ENCODE data around the gene CACHD1.

Gene CACHD1

DNA sequence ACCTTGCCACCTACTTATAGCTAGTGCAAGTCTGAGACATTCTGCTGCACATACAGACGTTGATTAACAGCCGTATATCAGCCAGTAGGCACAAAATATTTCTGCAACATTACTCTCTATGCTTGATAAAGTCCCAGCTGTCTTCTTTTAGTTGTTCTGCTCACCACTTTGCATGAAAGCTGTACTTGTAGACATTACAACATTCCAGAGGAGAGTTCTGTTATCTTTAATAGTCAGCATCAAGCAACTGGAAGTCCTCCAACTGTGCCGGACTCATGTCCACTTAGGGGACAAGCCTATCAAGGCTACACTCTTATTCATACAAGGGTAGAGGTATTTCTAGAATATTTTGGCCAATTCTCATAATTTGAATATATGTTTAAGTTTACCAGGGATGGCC is 50.0 kb downstream of the CACHD1 start:
- Mint-ChIP-seq H3K4me1 (no peaks in the 10 kb centered on the region), H3K27ac (no peak overlapping the region), H3K4me3 (no peak overlapping the region), H3K27me3 (no peaks in the 10 kb centered on the region), H3K9me3 (no peaks in the 10 kb centered on the region)
- DNase-seq (no peak), ATAC-seq (no peak)

DNA sequence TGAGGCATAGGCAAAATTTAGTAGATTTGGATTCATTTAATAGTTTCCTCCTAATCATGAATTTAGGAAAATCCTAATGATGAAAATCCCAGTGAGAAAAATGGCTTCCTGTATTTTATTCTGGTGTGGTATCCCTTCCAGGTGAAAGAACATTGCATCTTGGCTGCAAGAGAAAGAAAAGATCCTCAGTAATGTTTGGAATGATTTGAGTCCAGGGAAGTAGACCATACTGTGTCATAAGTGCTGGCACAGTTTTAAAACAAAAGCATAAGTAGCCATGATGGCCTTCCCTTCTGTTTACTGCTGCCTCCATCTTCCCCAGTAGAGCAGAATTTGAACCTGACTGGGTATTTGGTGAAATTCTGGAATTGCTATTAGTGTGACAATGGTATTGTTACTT is 52.8 kb downstream of the CACHD1 start:
- DNase-seq, result no peak
- H3K27me3 Mint-ChIP-seq, result no peaks in the 10 kb centered on the region
- no peak for ATAC-seq
- H3K27ac Mint-ChIP-seq, result no peak overlapping the region
- H3K4me1 Mint-ChIP-seq, result peaks cover 19% of the 10 kb centered on the region
- H3K9me3 Mint-ChIP-seq, result no peaks in the 10 kb centered on the region
- no peak overlapping the region for H3K4me3 Mint-ChIP-seq

- Mint-ChIP-seq H3K4me1 (peaks cover 21% of the 10 kb centered on the region), H3K4me3 (no peak overlapping the region), H3K27me3 (no peaks in the 10 kb centered on the region), H3K27ac (no peak overlapping the region), H3K9me3 (no peaks in the 10 kb centered on the region)
- ATAC-seq (no peak), DNase-seq (no peak)
Observed at GRCh38 chr1:64523413-64524337, 53.7 kb downstream of the CACHD1 start.

- peaks cover 27% of the 10 kb centered on the region for H3K4me1 Mint-ChIP-seq
- H3K27me3 Mint-ChIP-seq, result no peaks in the 10 kb centered on the region
- DNase-seq (no peak), ATAC-seq (no peak)
- no peak overlapping the region for H3K27ac Mint-ChIP-seq
- no peaks in the 10 kb centered on the region for H3K9me3 Mint-ChIP-seq
- H3K4me3 Mint-ChIP-seq, result no peak overlapping the region
Observed at GRCh38 chr1:64524614-64525013, 54.7 kb downstream of the CACHD1 start.

DNA sequence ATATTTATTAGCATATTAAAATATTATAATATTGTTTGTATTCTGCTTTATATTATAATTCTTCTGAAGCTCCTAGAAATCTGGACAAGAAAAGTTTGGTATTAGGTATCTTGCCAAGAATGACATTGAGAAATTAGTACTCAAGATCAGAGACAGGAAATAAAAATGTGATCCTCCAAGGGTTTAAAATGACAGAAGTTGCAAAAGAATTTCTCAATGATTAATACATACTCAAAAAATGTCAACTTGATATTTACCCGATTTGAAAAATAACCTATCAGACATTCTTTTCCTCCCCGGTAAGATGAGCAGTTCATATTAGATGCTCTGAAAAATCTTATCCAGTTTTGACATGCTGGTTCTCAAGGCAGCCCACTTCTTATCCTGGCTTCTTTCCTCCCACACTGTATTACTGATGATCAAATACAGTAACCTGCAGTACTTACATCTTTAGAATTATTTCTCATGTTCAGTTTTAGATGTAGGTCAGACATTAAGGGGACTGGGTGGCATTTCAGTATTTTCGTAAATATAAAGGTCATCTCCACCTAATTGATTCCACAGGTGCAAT is 55.3 kb downstream of the CACHD1 start:
- H3K27me3 Mint-ChIP-seq, result no peaks in the 10 kb centered on the region
- H3K4me3 Mint-ChIP-seq, result no peak overlapping the region
- ATAC-seq (no peak), DNase-seq (no peak)
- no peak overlapping the region for H3K27ac Mint-ChIP-seq
- no peaks in the 10 kb centered on the region for H3K9me3 Mint-ChIP-seq
- H3K4me1 Mint-ChIP-seq, result peaks cover 27% of the 10 kb centered on the region

- peaks cover 27% of the 10 kb centered on the region for H3K4me1 Mint-ChIP-seq
- no peak for DNase-seq
- no peak for ATAC-seq
- H3K4me3 Mint-ChIP-seq, result no peak overlapping the region
- no peaks in the 10 kb centered on the region for H3K9me3 Mint-ChIP-seq
- H3K27ac Mint-ChIP-seq, result no peak overlapping the region
- H3K27me3 Mint-ChIP-seq, result no peaks in the 10 kb centered on the region
Observed at GRCh38 chr1:64526312-64526711, 56.4 kb downstream of the CACHD1 start.

DNA sequence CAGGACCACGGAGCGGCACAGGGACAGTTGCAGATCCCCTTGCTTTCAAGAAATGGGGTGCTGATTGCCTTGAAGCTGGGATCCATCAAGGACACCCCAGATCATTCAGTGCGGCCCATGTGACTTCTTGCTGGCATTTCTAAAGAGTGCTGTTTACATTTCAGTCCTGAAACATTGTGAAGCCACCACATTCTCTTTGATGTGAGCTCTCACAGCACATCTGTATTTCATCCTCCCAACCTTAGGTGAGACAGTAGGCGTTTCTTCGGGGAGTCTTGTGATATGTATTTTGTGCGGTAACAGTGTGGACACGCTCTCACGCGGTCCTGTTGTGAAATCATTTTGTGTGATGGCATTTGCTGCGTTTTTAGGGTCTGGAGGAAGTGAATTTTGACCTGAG is 57.2 kb downstream of the CACHD1 start:
- ATAC-seq, result peak; percentile 94
- no peaks in the 10 kb centered on the region for H3K9me3 Mint-ChIP-seq
- no peaks in the 10 kb centered on the region for H3K27me3 Mint-ChIP-seq
- H3K4me3 Mint-ChIP-seq, result peak overlapping the region; percentile 69 to 78
- no peak overlapping the region for H3K27ac Mint-ChIP-seq
- H3K4me1 Mint-ChIP-seq, result peaks cover 27% of the 10 kb centered on the region
- DNase-seq, result peak; percentile 15 to 30

- H3K27me3 Mint-ChIP-seq, result no peaks in the 10 kb centered on the region
- peaks cover 27% of the 10 kb centered on the region for H3K4me1 Mint-ChIP-seq
- no peak for ATAC-seq
- no peak overlapping the region for H3K27ac Mint-ChIP-seq
- H3K9me3 Mint-ChIP-seq, result no peaks in the 10 kb centered on the region
- no peak for DNase-seq
- H3K4me3 Mint-ChIP-seq, result peak overlapping the region in 1 of 2 donors; percentile 32
Observed at GRCh38 chr1:64527786-64528185, 57.9 kb downstream of the CACHD1 start.

DNA sequence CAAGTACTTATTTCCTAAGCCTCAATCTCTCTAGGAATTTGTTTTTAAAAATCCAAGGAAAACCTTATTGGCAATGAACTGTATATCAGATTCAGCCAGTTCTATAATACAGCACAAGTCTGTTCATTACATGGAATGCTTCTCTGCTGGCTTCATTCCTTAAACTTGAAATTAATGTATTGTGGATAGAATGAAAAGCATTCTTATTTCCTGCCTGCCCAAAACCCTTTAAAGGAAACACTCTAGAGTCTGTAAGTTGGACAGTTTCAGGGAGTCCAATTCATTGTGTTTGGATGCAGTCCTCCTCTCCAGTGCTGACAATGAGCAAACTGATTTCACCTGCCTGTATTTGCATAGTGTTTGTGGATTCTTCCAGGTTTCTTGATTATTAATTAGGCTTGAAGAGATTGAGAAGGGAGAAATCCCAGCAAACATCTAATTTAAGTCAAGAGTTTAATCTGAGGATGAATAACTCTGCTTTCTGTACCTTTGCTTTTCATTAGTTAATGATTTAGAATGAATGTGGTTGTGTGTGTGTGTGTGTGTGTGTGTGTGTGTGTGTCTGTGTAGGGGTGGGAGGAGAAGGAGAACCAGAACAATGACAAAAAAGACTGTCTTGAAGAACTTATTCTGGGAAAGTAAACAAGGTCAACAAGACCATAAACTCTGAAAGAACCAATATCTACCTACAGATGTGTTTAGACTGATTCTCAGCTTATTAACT is 61.2 kb downstream of the CACHD1 start:
- Mint-ChIP-seq H3K4me3 (no peak overlapping the region), H3K9me3 (peaks cover 0 to 5% of the 10 kb centered on the region in 2 donors), H3K27me3 (no peaks in the 10 kb centered on the region), H3K27ac (no peak overlapping the region), H3K4me1 (peaks cover 25% of the 10 kb centered on the region)
- DNase-seq, result no peak
- ATAC-seq, result no peak

- DNase-seq (no peak), ATAC-seq (no peak)
- Mint-ChIP-seq H3K4me1 (peaks cover 10% of the 10 kb centered on the region), H3K27ac (no peak overlapping the region), H3K27me3 (no peaks in the 10 kb centered on the region), H3K9me3 (peaks cover 0 to 5% of the 10 kb centered on the region in 2 donors), H3K4me3 (no peak overlapping the region)
Observed at GRCh38 chr1:64532646-64533045, 62.7 kb downstream of the CACHD1 start.

- H3K9me3 Mint-ChIP-seq, result peaks cover 0 to 5% of the 10 kb centered on the region in 2 donors
- H3K27ac Mint-ChIP-seq, result no peak overlapping the region
- H3K27me3 Mint-ChIP-seq, result no peaks in the 10 kb centered on the region
- H3K4me3 Mint-ChIP-seq, result no peak overlapping the region
- peaks cover 28% of the 10 kb centered on the region for H3K4me1 Mint-ChIP-seq
- no peak for ATAC-seq
- no peak for DNase-seq
Observed at GRCh38 chr1:64535938-64536835, 66.3 kb downstream of the CACHD1 start.

GRCh38 chr1:64536836-64537490 is 67.0 kb downstream of the CACHD1 start:
- H3K9me3 Mint-ChIP-seq, result peaks cover 0 to 5% of the 10 kb centered on the region in 2 donors

GRCh38 chr1:64537942-64538341 is 68.0 kb downstream of the CACHD1 start:
- DNase-seq (peak in 1 of 2 donors; percentile 29), ATAC-seq (peak; percentile 72)
- Mint-ChIP-seq H3K4me3 (no peak overlapping the region), H3K4me1 (peaks cover 33% of the 10 kb centered on the region), H3K9me3 (peaks cover 0 to 5% of the 10 kb centered on the region in 2 donors), H3K27me3 (no peaks in the 10 kb centered on the region), H3K27ac (peak overlapping the region in 1 of 2 donors; percentile 69)

More at GRCh38 chr1:64536836-64537490, 67.0 kb downstream of the CACHD1 start:
- H3K4me3 Mint-ChIP-seq, result no peak overlapping the region
- H3K27me3 Mint-ChIP-seq, result no peaks in the 10 kb centered on the region
- no peak for DNase-seq
- no peak overlapping the region for H3K27ac Mint-ChIP-seq
- no peak for ATAC-seq
- H3K4me1 Mint-ChIP-seq, result peaks cover 33% of the 10 kb centered on the region

DNA sequence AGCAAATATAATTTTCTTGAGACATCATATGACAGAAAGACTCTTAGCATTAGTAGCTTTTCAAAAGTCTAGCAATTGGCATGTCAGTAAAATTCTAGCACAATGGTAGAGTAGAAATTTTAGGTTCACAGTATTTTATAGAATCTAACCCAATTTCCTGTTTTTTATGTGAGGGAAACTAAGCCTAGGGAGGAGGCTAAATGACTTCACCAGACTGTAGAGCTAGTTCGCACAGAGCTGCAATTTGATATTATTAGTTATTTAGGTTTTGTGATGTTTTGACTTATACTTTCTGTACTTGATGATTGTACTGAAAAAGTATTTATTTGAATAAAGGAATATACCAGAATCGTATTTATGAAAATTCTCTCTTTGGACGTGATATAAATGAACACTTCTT is 68.5 kb downstream of the CACHD1 start:
- Mint-ChIP-seq H3K4me3 (no peak overlapping the region), H3K27me3 (no peaks in the 10 kb centered on the region), H3K4me1 (peaks cover 33% of the 10 kb centered on the region), H3K27ac (peak overlapping the region in 1 of 2 donors; percentile 13), H3K9me3 (peaks cover 0 to 5% of the 10 kb centered on the region in 2 donors)
- DNase-seq, result no peak
- ATAC-seq, result no peak
